ENCODE data around the gene RETREG1.
"Not testable (repeated sequence)": the region's sequence is repeated elsewhere in the genome, so short reads cannot be mapped to it uniquely, and the experiment has no call there.

Gene RETREG1

DNA sequence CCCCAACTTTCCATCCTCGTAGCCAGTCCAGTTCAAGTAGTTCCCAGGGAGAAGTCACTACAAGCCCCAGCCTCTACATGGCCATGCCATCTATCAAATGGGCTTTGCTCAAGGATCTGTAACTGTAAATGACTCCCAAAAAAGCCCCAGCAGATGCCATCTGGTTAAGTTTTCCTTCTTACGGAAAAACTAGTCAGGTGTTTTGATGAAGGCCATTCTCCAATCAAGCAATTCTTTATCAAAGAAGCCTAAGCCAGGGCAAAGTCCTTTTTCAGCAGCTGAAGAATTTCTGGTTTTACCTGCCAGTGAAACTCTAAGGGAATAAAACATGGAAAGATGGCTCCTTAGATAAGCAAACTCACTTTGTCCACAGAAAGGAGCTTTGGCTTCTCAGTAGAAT is 129.3 kb downstream of the RETREG1 start:
- DNase-seq (ENCODE audit: low read depth in 2 of 2): no peak

DNA sequence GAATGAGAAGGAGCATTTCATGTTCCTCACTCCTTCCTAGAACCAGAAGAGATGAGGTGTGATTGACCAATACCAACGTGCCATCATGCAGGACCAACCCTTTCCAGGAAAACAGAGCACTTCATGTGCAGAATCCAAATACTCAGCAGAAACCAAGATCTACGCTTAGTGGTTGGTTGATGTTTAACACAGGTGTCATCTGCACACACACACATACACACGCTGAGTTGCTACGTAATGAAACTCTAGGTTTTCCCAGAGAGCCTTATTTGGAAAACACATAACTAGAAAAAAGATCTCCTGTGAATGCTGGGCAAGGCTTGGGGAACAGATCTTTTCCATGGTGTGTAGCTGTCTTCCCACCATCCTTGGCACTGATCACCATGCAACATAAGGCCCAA is 130.1 kb downstream of the RETREG1 start:
- DNase-seq (ENCODE audit: low read depth in 2 of 2): no peak

DNA sequence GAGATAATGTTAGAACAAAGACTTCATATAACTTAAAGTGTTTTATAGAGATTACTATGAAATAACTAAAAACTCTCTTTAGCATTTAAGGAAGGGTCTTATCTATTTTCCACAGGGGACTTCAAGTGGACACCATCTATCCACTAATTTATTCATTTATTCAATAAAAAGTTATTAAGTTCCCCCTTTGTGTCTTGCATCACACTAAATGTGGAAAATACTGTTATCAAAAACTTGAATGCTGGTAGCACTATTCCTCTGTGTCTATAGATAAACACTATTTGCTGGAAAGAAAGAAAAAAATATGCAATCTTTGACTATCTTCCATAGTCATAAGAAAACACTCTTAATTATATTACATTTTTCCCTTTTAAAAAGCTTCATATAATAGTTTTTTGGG is 131.1 kb downstream of the RETREG1 start:
- no peak for DNase-seq (ENCODE audit: low read depth in 2 of 2)

DNA sequence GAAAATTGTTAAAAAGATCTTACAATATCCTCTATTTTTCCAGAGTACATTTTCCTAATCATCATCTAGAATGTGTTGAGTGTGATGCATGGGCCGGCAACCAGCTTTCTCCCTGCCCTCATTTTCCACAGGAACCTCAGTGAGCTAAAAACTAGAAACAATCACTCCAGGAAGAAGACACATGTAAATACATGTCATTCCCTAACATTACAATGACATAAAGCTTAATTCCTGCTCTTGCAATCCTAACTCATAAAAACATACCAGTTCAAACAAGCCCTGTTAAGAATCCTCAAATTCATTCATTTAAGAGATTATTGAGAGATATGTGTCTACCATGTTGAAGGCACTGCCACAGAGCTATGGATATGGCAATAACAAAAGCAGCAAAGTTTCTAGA is 132.7 kb downstream of the RETREG1 start:
- no peak for DNase-seq (ENCODE audit: low read depth in 2 of 2)

DNA sequence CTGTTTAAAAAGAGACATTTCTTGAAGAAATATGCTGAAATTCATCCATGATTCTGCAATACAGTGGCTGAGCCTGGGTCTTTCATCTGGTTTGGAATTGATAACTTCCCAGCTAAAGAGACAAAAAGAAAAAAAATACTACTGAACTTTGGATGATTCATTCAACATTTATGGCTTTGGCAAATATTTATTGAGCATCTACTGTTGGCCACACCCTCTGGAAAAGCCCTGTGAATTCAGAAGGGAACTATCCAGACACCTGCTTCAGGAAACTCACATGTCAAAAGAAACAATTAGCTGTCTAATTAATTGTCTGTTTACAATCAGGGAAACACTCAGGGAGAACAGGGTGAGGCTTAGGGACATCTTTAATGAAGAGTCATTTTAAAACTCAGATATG is 133.4 kb downstream of the RETREG1 start:
- no peak for DNase-seq (ENCODE audit: low read depth in 2 of 2)

DNA sequence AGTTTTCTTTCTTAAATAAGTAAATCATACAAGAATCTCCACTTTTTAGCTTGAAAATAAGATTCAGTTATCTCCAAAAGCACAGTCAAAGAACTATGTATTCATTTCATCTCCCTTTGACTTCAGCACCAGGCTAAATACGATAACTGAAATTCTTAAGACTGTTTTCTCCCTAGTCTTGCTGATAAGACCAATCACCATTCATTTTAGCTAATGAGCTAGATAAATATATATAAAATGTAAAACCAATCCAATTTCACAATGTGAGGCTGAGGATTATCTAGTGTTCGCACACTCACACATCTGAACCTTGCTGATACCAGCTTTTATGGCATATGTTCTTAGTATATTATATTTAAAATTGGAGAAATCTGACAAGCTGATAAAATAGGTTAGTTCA is 133.9 kb downstream of the RETREG1 start:
- DNase-seq (ENCODE audit: low read depth in 2 of 2): no peak

DNA sequence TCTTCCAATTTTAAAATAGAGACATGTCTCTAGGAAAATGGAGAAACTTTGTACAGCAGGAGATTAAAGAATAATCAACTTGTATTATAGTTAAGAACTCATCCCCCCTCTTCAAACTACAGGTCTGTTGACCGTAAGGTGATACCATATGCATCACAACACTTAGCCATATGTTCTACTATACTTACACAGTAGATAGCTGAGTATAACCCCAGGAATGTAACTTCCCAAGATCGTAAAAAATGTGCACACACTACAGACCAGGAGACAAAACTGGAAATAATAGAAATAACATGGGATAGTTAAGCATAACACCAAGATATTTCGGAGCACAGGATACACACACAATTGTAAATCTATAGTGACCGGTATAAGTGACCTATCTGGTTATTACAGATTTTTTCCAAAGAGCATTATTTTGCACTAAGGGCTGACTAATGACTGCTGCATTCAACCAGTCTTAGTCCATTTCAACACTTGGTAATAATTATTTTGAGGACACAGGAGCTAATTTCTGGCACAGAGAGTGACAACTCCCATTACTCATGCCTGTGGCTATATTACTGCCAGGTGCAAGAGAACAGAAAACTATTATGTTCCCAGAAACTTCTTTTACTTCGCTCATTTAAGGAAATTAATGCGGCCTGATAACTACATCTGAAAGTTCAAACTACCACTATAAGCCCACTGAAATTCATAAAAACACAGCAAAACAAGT is 135.8 kb downstream of the RETREG1 start:
- DNase-seq (ENCODE audit: low read depth in 2 of 2): no peak

DNA sequence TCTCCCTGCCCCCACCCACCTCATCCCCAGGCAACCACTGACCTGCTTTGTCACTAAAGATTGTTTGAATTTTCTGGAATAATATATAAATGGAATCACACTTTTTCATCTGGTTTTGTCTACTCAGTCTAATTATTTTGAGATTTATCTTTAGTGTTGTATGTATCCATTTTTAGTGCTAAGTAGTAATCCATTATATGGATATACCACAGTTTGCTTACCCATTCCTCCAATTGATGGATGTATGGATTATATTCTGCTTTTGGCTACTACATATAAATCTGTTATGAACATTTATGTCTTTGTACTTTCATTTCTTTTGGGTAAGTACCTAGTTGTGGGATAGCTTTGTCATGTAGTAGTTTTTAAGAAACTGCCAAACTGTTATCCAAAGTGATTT is 136.7 kb downstream of the RETREG1 start:
- no peak for DNase-seq (ENCODE audit: low read depth in 2 of 2)

DNA sequence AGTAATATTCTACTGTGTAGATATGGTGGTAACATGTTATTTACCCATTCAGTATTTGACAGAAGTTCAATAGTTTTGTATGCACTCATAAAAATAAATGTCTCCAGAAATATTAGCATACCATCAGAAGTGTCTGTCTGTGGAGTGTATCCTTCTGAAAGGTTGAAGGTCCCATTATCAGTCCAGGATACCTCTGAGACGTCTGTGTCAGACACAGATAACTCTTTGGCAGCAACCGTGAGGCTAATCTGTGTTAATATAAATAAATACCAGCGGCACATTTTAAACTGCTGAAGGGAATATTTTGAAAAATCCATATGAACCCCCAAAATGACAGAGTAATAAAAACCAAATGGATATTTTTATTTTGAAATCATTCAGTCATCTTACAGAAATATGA is 139.3 kb downstream of the RETREG1 start:
- no peak for DNase-seq (ENCODE audit: low read depth in 2 of 2)

DNA sequence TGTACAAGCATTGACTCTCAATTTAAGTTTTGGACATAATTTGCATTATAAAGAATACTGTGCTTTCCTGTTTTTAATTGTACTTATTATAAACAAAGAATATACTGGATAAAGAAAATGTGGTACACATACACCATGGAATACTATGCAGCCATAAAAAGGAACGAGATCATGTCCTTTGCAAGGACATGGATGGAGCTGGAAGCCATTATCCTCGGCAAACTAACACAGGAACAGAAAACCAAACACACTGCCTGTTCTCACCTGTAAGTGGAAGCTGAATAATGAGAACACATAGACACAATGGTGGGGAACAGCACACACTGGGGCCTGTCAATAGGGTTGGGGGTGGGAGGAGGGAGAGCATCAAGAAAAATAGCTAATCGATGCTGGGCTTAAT is 140.4 kb downstream of the RETREG1 start:
- DNase-seq (ENCODE audit: low read depth in 2 of 2): not testable (repeated sequence)

DNA sequence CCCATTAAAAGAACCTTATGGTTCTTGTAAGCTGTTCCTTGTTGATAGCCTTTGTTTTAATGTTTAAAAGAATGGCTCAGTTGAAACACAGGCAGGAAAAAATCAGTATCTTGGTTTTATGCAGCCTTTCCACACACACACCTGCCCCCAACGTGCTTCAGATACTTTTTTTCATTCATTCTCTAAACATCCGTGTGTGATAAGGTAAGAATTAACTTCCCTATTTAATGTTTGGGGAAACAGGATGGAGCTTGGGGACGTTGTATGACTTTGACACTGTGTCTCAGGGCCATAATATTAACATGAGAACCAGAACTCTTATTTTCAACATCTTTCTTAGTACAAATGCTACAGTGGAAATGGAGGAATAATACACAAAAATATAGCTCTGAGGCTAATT is 145.4 kb downstream of the RETREG1 start:
- DNase-seq (ENCODE audit: low read depth in 2 of 2): no peak

DNA sequence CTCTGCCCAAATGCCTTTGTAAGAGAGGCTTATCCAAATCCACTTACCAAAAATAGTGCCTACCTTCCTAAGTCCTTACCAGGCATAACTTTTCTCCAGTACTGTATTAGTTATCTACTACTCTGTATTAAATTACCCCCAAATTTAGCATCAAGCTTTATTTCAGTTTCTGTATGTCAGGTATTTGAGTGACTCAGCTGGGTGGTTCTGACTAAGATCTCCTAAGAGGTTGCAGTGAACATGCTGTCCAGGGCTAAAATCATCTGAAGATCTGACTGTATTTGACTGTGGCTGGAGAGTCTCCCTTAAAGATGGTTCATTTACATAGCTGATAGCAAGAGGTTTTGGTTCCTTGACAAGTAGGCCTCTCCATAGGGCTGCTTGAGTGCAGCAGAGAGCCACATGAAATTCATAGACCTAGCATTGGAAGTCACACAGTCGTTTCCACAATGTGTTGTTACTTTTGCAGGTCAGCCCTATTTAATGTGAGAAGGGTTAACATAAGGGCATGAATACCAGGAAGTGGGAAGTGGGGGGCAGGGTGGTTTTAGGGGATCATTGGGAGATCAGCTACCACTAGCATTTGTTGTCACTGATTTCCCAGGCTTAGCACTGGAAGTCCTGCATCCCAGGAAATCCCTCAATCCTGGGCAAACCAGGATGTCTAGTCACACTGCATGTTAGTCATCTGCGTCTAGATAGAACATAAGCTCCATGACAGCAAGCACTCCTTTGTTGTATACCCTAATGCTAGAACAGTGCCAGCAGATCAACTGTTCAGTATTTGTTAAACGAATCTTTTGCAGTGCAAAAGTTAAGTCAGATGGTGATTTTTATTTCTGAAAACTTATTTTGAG is 149.2 kb downstream of the RETREG1 start:
- no peak for DNase-seq (ENCODE audit: low read depth in 2 of 2)

DNA sequence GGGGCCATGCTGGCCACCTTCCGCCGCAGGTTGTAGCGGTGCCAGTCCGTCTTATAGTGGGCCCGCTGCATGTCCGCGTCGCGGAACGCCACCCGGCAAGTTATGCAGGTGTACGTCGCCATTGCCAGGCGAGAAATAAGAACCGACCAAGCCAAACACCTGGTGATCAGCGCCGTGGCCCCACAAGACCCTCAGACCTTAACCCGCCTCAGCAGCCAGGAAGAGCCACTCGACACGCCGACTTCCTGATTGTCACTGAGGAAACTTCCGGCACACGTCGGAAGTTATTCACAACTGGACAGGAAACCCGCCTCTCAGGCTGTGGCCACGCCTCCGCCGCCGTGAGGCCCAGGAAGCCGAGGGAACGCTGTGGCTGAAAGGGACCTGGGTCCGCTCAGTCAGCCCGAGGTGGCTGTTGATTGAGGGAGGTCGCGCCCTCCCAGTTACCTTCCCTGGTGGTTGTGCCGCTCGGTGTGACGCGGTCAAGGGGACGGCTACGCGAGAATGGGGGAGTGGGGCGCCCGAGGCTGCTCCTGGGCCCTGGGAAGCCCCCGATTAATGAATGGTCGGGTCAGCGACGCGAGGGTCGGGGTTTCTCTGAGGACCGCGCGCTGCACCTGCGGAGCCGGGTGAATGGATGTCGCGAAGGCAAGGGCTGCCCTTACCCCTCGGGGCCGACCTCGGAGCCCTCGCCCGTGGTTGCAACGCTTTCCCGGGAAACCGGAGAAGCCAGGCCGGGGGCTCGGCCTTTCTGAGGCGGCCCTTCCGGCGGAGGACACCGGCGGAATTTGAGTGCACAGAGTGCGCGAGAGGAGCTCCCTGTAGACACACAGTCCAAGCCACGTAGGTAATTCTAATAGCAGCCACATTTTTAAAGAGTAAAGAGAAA is 151.0 kb downstream of the RETREG1 start, which contains the start of gene ZNF622:
ZNF622 (minus strand) TSS at position 257 of the 889 bp plus-strand sequence; CDS start at position 122, 135 bp downstream.
- peak; percentile 82 to 86 for DNase-seq (ENCODE audit: low read depth in 2 of 2)

DNA sequence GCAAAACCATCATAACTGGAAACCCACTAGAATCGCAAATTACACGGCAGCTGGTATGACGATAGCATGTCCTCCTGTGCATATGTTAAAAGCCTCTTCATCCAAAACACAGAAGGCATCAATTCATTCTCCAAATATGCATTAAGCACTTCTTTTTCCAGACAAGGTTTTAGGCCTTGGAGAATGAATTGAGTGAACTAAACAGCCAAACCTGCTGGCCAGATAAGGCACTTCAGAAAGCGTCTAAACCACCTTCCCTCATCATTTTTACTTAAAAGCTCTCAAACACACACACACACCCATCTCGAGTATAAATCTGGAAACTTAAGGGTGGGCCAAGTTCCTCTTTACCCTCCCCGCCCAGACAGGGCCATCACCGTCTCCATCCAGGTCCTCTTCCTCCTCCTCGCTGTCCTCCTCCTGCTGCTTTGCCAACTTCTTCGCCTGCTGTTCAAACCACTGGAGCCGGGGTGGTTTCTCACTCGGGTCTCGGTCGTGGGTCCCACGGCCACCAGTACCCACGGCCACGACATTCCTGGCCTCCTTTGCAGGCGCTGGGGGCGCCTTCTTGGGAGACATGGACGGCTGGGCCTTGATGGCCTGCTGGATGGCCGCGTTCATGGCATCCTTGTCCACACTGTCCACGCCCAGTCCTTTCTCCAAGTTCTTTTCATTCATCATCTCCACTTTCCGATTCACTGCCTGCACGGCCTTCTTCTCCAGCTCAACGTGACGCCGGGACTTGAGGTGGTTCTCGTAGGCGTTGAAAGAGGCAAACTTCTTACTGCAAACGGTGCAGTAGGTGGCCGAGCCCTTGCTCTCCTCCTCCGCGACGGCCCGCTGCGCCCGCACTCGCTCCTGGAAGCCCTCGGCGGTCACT is 151.9 kb downstream of the RETREG1 start:
- DNase-seq (ENCODE audit: low read depth in 2 of 2): no peak

DNA sequence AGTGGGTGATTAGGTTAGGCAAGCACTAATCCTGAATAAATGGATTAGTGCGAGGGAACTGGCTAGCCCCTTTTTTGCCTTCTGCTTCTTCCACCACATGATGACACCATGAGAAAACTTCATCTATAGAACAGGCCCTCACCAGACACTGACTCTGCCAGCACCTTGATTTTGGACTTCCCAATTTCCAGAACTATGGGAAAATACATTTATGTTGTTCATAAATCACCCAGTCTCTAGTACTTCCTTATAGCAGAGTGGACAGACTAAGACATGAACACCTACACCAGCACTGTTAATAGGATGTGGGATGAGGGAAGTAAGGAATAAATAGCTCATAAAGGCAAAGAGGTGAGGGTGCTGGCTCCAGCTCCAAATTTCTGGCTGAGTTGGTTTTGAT is 152.6 kb downstream of the RETREG1 start:
- DNase-seq (ENCODE audit: low read depth in 2 of 2): no peak

DNA sequence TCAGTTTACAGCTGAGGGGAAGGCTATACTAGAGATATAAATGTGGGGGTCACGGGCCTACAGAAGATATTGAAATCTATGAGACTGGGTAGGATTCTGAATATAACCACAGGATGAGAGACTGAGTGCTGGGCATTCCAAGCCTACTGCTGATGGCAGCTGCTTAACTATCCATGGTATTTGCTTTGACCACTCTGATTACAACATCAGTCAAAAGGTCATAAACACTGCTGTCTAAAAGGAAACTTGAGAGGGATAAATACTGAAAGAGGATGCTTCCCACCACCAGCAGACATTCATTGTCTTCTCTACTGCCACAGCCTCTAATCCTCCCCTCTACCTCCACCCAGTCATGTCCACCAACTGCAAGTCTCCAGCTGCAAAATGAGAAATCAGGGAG is 155.0 kb downstream of the RETREG1 start:
- no peak for DNase-seq (ENCODE audit: low read depth in 2 of 2)

DNA sequence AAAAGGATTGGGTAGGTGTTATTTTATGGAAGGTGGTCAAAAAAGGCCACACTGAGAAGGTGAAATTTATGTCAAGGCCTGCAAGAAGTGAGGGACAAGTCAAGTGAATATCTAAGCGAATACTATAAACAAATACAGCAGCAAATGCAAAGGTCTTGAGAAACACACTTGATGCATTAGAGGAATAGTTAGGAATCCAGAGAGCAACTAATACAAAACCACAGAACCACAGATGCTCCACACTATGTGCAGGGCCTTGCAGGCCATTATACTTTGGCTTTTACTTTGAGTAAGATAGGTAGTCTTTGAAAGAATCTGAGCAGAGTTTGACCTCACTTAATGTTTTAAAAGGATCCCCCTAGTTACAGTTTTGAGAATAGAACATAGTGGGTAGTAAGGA is 155.8 kb downstream of the RETREG1 start:
- no peak for DNase-seq (ENCODE audit: low read depth in 2 of 2)

DNA sequence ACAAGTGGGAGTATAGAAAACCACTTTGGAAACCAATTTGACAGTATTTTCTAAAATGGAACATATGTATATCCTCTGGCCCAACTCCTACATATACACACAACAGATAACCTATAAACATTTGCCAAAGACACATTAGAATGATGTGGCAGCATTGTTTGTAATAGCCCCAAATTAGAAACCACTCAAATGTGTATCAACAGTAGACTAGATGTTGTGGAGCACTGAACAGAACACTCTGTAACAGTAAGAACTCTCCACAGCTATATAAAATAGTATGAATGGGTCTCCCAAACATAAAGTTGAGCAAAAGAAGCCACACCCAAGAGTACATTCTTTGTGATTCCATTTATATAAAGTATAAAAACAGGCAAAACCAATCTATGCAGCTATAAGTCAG is 157.3 kb downstream of the RETREG1 start:
- DNase-seq (ENCODE audit: low read depth in 2 of 2): no peak

DNA sequence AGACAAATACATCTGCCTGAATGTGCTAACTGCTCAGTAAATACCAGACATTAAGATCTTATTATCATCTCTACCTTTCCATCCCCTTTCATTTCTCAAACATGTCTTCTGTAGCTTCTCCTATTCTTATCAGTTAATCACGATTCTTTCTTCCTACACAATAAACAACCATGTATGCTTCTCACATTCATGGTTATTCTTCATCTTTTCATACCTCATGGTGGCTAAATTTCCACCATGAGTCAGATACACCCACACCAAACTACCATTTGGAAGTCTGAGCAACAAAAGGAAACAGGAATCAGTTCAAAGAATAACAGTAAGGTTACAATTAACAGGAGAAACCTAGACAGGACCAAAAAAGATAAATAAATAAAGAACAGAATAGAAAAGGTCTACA is 158.9 kb downstream of the RETREG1 start:
- DNase-seq (ENCODE audit: low read depth in 2 of 2): no peak

DNA sequence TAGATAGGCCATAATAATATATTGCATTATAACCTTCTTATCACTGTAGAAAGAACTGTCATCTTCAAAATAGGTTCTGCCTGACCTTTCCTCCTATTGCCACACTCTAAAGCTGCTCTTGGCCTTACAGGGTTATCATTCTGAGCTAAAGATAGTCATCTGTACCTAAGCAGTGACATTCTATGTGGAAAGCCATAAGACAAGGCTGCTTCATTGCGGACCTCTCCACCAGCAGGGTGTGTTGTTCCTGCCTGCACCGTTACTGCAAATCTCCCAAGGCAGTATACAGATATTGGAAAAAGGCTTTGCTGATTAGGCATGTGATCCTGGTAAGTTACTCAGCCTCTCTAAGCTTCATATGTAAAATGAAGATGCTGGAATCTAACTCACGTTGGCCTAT is 159.3 kb downstream of the RETREG1 start:
- DNase-seq (ENCODE audit: low read depth in 2 of 2): no peak

Data from stimulated activated CD8-positive, alpha-beta memory T cell treated with anti-CD3 and anti-CD28 coated beads, Interleukin-2, amount 100 ng/mL, for 48 hours (primary cell).